ENCODE measurements around the gene CCDC74B. TPM values are rescaled to one million over a fixed set of nuclear protein-coding genes. Genes with fewer than 3 reads are reported as not detected.
"Not testable (repeated sequence)": the region's sequence is repeated elsewhere in the genome, so short reads cannot be mapped to it uniquely, and the experiment has no call there.

CCDC74B gene
- total and polyA plus RNA-seq, 8 donors = 0.89 to 2.9 (median 2.0) TPM; not detected in 1

- intact Hi-C loops (cut with DNase I; ENCODE audit: low total_unique reads) = loop anchor here (10.0 kb wide), 2 partner anchors 151 to 1301 kb away; no protein-coding TSS in a partner anchor
- TF ChIP-seq POLR2AphosphoS5 (IDR thresholded peaks at IDR 0.05) (no peak), EP300 (IDR thresholded peaks at IDR 0.05) (no peak), POLR2A (IDR thresholded peaks at IDR 0.05) (no peak), CTCF (IDR thresholded peaks at IDR 0.05) (no peak)
- H3K36me3 ChIP-seq = peaks cover 0 to 26% (median 5%) of the 10 kb centered on the region in 4 donors
- WGBS, 5 donors = 52 to 67% (median 60%) methylated on average over 24 to 26 of the region's 26 CpGs
- peak overlapping the region in 3 of 5 donors; percentile 29 to 96 (median 89) for H3K27ac ChIP-seq
- H3K9me3 ChIP-seq = no peaks in the 10 kb centered on the region
- H3K27me3 ChIP-seq = no peaks in the 10 kb centered on the region
- H3K4me1 ChIP-seq = peaks cover 21 to 42% (median 37%) of the 10 kb centered on the region in 4 donors
- peak in 1 of 2 donors; percentile 67 for DNase-seq
- H3K4me3 ChIP-seq = peak overlapping the region in 3 of 4 donors; percentile 93 to 99 (median 95)
Measured at GRCh38 chr2:130183512-130184373, 38.8 kb upstream of the CCDC74B start.

GRCh38 chr2:130182826-130183511, 38.1 kb upstream of the CCDC74B start:
- intact Hi-C loops (cut with DNase I; ENCODE audit: low total_unique reads) = loop anchor here (10.0 kb wide), 2 partner anchors 152 to 1302 kb away; no protein-coding TSS in a partner anchor
- 14 to 30% (median 24%) methylated on average over 13 to 23 of the region's 23 CpGs for WGBS, 5 donors
- DNase-seq = peak in 1 of 2 donors; percentile 35
- not testable (repeated sequence) for H3K9me3 ChIP-seq, H3K27me3 ChIP-seq
- Histone ChIP-seq H3K4me3 (peak overlapping the region; percentile 93 to 99 (median 94)), H3K4me1 (peaks cover 21 to 42% (median 37%) of the 10 kb centered on the region in 4 donors), H3K36me3 (peaks cover 0 to 20% (median 5%) of the 10 kb centered on the region in 4 donors), H3K27ac (peak overlapping the region in 4 of 5 donors; percentile 38 to 96 (median 90))

- 0 to 1% (median 1%) methylated on average over 2 to 83 of the region's 86 CpGs; no CpG with 5 or more reads in 1 of the 5 donors for WGBS, 5 donors
- intact Hi-C loops (cut with DNase I; ENCODE audit: low total_unique reads) = loop anchor here (10.0 kb wide), 2 partner anchors 153 to 1303 kb away; no protein-coding TSS in a partner anchor
Measured at GRCh38 chr2:130181880-130182682, 37.2 kb upstream of the CCDC74B start, which contains the start of gene MZT2B. TSS of gene MZT2B (plus strand) at chr2:130182262. CDS start at chr2:130182283, 21 bp downstream.

More at GRCh38 chr2:130181880-130182682, 37.2 kb upstream of the CCDC74B start, which contains the start of gene MZT2B:
- peak in 4 of 7 experiments; percentile 23 to 94 (median 80) for TF ChIP-seq CTCF (IDR thresholded peaks at IDR 0.05)
- peak; percentile 4 to 68 (median 4) for TF ChIP-seq POLR2AphosphoS5 (IDR thresholded peaks at IDR 0.05)
- H3K4me1 ChIP-seq = peaks cover 21 to 42% (median 37%) of the 10 kb centered on the region in 4 donors
- H3K36me3 ChIP-seq = peaks cover 0 to 18% (median 5%) of the 10 kb centered on the region in 4 donors
- not testable (repeated sequence) for H3K27me3 ChIP-seq, H3K9me3 ChIP-seq
- DNase-seq = peak; percentile 89 to 96
- H3K27ac ChIP-seq = peak within 1 kb of the TSS; percentile 89 to 96 (median 90)
- peak within 1 kb of the TSS; percentile 93 to 99 (median 94) for H3K4me3 ChIP-seq
